Osteocyte (in vitro differentiated cells): ENCODE measurements around the gene CHAT. TPM values are rescaled to one million over a fixed set of nuclear protein-coding genes. Genes with fewer than 3 reads are reported as not detected.

Experiments used
- DNase-seq: peaks from one replicate; pipeline ENCODE4 v3.0.0; 2021; ENCODE audit warnings: mixed read lengths; ENCODE audit not compliant: unreplicated experiment; ENCODE audit errors: extremely low spot score
- H3K27ac Mint-ChIP-seq: one replicate; pipeline ENCODE4 v1.8.0; 2021; ENCODE audit warnings: mild to moderate bottlenecking, mixed read lengths; ENCODE audit not compliant: unreplicated experiment
- H3K27me3 Mint-ChIP-seq: one replicate; pipeline ENCODE4 v1.8.0; 2021; ENCODE audit warnings: mixed read lengths; ENCODE audit not compliant: unreplicated experiment
- H3K36me3 Mint-ChIP-seq: one replicate; pipeline ENCODE4 v1.8.0; 2021; ENCODE audit warnings: mixed read lengths; ENCODE audit not compliant: unreplicated experiment
- H3K4me1 Mint-ChIP-seq: one replicate; pipeline ENCODE4 v1.8.0; 2021; ENCODE audit warnings: mixed read lengths; ENCODE audit not compliant: unreplicated experiment
- H3K4me3 Mint-ChIP-seq: one replicate; pipeline ENCODE4 v1.8.0; 2021; ENCODE audit warnings: mild to moderate bottlenecking, moderate library complexity, mixed read lengths; ENCODE audit not compliant: unreplicated experiment
- H3K9me3 Mint-ChIP-seq: one replicate; pipeline ENCODE4 v1.8.0; 2021; ENCODE audit warnings: mixed read lengths; ENCODE audit not compliant: unreplicated experiment
- total RNA-seq: library from RNA; stranded (reverse); gene quantifications from 2 replicates; pipeline ENCODE4 v1.2.1, GENCODE V29; 2021
- TF ChIP-seq, protein P1 (sequence below): fragments of 200-600 bp; sonication (generic); IDR thresholded peaks from 2 replicates; pipeline ENCODE4 v1.5.0; 2021; ENCODE audit warnings: antibody characterized with exemption, mild to moderate bottlenecking, moderate library complexity

The CHAT gene
- total RNA-seq, 1 donor from 2014 or later = not detected

DNA sequence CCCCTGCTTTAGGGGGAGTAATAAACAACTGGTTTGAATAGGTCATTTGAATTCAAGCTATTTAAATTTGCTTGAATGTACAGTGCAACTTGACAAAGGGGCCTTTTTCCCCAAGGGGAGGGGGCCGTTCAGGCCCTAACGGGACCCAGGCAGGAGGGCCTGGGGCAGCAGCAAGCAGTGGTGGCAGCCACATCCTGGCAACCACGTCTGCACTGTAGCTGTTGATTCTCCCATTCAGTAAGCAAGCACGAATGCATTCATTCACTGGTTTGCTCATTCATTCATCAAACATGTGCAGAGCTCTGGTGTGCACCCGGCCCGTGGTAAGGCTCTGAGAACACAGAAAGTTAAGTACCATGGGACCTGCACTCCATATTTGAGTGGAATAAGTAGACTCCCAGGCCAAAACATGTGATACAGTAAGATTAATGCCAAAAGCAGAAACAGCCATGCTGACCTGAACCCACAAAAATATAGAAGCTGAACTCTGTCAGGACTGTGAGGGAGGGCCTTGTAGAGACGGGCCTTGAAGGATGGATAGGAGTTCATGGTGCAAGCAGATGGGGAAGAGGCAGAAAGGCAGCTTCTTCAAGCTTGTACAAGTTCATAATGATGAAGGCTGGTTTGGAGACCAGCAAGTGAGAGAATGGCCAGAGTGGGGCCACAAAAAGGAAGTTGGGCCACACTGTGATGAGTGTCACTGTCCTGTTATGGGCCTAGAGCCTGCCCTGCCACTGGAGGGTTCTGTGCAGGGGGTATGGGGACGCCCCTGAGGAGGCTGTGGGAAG is 36.3 kb downstream of the CHAT start:
- Mint-ChIP-seq H3K27ac (no peak overlapping the region), H3K27me3 (peaks cover 14% of the 10 kb centered on the region), H3K36me3 (no peaks in the 10 kb centered on the region), H3K4me3 (no peak overlapping the region), H3K4me1 (peaks cover 5% of the 10 kb centered on the region), H3K9me3 (no peaks in the 10 kb centered on the region)
- peak; percentile 48 for DNase-seq
- TF ChIP-seq, protein P1, sequence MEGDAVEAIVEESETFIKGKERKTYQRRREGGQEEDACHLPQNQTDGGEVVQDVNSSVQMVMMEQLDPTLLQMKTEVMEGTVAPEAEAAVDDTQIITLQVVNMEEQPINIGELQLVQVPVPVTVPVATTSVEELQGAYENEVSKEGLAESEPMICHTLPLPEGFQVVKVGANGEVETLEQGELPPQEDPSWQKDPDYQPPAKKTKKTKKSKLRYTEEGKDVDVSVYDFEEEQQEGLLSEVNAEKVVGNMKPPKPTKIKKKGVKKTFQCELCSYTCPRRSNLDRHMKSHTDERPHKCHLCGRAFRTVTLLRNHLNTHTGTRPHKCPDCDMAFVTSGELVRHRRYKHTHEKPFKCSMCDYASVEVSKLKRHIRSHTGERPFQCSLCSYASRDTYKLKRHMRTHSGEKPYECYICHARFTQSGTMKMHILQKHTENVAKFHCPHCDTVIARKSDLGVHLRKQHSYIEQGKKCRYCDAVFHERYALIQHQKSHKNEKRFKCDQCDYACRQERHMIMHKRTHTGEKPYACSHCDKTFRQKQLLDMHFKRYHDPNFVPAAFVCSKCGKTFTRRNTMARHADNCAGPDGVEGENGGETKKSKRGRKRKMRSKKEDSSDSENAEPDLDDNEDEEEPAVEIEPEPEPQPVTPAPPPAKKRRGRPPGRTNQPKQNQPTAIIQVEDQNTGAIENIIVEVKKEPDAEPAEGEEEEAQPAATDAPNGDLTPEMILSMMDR = no peak

DNA sequence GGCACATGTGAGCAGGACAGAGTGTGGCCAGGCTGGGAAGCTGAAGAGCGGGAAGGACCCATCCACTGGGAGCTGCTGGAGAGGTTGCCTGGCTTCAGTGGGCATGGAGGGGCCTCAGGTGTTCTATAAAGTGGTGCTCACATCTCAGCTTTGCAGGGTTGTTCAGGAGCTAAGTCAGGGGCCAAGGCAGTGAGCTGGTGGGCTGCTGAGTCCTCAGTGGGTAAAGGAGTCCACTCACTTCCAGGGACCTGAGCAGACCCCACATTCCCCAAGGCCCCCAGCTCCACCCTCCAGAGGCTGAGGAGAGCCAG is 36.8 kb downstream of the CHAT start:
- H3K4me1 Mint-ChIP-seq = peaks cover 5% of the 10 kb centered on the region
- H3K27ac Mint-ChIP-seq = no peak overlapping the region
- peak; percentile 67 for DNase-seq

DNA sequence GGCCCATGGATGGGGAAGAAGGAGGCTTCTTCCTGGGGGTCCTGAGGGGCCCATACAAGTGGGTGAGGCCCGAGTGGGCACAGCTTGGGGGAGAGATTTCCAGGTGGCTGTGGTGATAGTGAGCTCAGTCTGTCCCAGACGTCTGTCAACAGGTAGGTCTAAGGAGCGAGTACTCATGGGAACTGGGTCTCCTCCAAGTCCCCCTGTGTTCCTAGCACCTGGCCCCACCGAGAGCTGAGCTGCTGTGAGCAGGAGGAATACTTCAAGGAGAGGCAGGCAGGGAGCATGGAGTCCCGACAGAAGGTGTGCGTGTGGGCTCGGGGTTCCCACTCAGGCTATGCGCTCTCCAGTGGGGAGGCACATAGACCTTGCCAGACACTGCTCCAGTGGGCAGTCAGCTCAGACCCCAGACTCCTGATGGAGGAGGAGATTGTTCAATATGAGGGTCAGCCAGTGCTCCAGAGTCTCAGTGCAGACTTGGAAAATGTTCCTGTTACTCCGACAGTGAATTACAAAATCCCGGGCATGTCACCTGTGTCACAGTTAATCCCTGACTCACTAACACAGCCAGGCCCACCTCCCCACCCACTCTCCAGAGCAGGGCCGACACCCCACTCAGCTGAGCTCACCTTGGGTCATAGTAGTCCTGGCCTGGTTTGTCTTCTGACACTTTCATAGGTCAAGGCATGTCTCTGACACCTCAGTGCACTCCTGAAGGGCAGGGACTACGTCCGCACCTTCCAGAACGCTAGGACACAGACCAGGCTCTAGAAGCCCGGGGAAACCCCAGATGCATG is 37.4 kb downstream of the CHAT start:
- Mint-ChIP-seq H3K27ac (no peak overlapping the region), H3K4me1 (peaks cover 5% of the 10 kb centered on the region), H3K27me3 (peaks cover 14% of the 10 kb centered on the region), H3K9me3 (no peaks in the 10 kb centered on the region), H3K36me3 (no peaks in the 10 kb centered on the region), H3K4me3 (no peak overlapping the region)
- TF ChIP-seq, protein P1 = no peak
- peak; percentile 70 for DNase-seq

More for the DNA sequence above, 36.8 kb downstream of the CHAT start:
- Mint-ChIP-seq H3K36me3 (no peaks in the 10 kb centered on the region), H3K9me3 (no peaks in the 10 kb centered on the region), H3K4me3 (no peak overlapping the region), H3K27me3 (peaks cover 14% of the 10 kb centered on the region)
- TF ChIP-seq, protein P1 = no peak

DNA sequence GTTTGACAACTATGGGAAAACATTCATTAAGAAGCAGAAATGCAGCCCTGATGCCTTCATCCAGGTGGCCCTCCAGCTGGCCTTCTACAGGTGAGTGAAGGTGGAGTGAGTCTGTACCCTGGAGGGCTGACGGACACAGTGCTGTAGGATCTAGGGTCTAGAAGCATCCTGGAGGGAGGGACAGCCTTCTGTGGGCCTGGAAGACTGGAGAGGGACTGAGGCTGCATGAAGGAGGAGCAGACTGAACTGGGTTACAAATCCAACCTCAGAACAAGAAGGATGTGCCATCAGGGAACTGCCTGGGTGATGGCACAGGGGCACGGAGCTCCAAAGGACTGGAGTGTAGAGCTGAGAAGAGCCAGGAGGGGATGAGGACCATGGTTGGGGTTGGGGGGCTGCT is 38.1 kb downstream of the CHAT start:
- Mint-ChIP-seq H3K27ac (no peak overlapping the region), H3K9me3 (no peaks in the 10 kb centered on the region), H3K4me1 (peaks cover 5% of the 10 kb centered on the region), H3K27me3 (peaks cover 21% of the 10 kb centered on the region), H3K4me3 (no peak overlapping the region), H3K36me3 (no peaks in the 10 kb centered on the region)
- peak; percentile 60 for DNase-seq
- TF ChIP-seq, protein P1 = no peak
